ENCODE measurements around the gene OPA3. TPM values are rescaled to one million over a fixed set of nuclear protein-coding genes. Genes with fewer than 3 reads are reported as not detected.

Gene OPA3
- total RNA-seq, 1 experiment from 2014 or later = 11.1 TPM

GRCh38 chr19:45518469-45518826, 66.2 kb downstream of the OPA3 start (continued):
- TF ChIP-seq CTCF (IDR thresholded peaks at IDR 0.05 in 2 of 3, conservative IDR thresholded peaks at IDR 0.05 in 1 of 3; ENCODE audit: borderline replicate concordance in 1 of 3, insufficient read depth in 1 of 3, low read depth in 2 of 3, low read length in 2 of 3) (no peak), EZH2 (IDR thresholded peaks at IDR 0.05) (no peak), ZNF274 (IDR thresholded peaks at IDR 0.05; ENCODE audit: low read depth, low read length) (no peak), MAX (IDR thresholded peaks at IDR 0.05) (no peak), ZFX (IDR thresholded peaks at IDR 0.05) (no peak), POLR2A (IDR thresholded peaks at IDR 0.05; ENCODE audit: borderline replicate concordance, extremely low read depth, insufficient read depth, insufficient read length) (no peak), CBX3 (IDR thresholded peaks at IDR 0.05; ENCODE audit: low read depth) (no peak), TCF7L2 (IDR thresholded peaks at IDR 0.05; ENCODE audit: borderline replicate concordance, extremely low read depth, insufficient read depth, insufficient read length) (no peak), POLR2AphosphoS5 (IDR thresholded peaks at IDR 0.05; ENCODE audit: low read depth, low read length) (no peak), RAD21 (IDR thresholded peaks at IDR 0.05; ENCODE audit: low read depth) (no peak)

- H3K4me3 ChIP-seq (replicated peaks in 1 of 2; ENCODE audit: low read depth in 1 of 2, low read length in 2 of 2) = no peak overlapping the region
- no peak for DNase-seq (ENCODE audit: low read depth, low spot score)
- ChIA-PET RAD21 (ENCODE audit: low non-redundant PET in 1 of 2, low total read pairs in 2 of 2, uncharacterized antibody in 2 of 2, unreplicated experiment in 2 of 2) (no interaction called here), CTCF (no interaction called here), POLR2A (no interaction called here)
- no peak for ATAC-seq
- H3K27ac ChIP-seq (ENCODE audit: low read depth, low read length) = no peak overlapping the region
- no TSS peak for BruUV-seq (replicated peaks)
- H3K79me2 ChIP-seq (ENCODE audit: insufficient read depth, low read length) = peaks cover 68% of the 10 kb centered on the region
- no peak for TF ChIP-seq JUND (IDR thresholded peaks at IDR 0.05)
- TF ChIP-seq SIN3A (IDR thresholded peaks at IDR 0.05; ENCODE audit: low read depth) = no peak
- TF ChIP-seq EZH2 (IDR thresholded peaks at IDR 0.05) = no peak
- no peak for TF ChIP-seq CBX3 (IDR thresholded peaks at IDR 0.05; ENCODE audit: low read depth)
- no peak for TF ChIP-seq RAD21 (IDR thresholded peaks at IDR 0.05; ENCODE audit: low read depth)
- no peak for TF ChIP-seq YY1 (IDR thresholded peaks at IDR 0.05; ENCODE audit: extremely low read depth, insufficient replicate concordance, low read depth, low read length)
- no peaks in the 10 kb centered on the region for H3K9me3 ChIP-seq (ENCODE audit: control insufficient read depth in 1 of 2, insufficient read depth in 1 of 2, low read depth in 1 of 2, low read length in 2 of 2)
- H3K27me3 ChIP-seq (ENCODE audit: insufficient read depth, low read length) = no peaks in the 10 kb centered on the region
- peaks cover 32 to 69% of the 10 kb centered on the region in 2 experiments for H3K4me1 ChIP-seq (ENCODE audit: control insufficient read depth in 1 of 2, insufficient read depth in 2 of 2, low read length in 2 of 2)
- H3K4me2 ChIP-seq (ENCODE audit: low read length) = no peak overlapping the region
- H3K36me3 ChIP-seq (ENCODE audit: control insufficient read depth in 1 of 2, insufficient read depth in 2 of 2, low read length in 2 of 2) = peaks cover 11 to 22% of the 10 kb centered on the region in 2 experiments; a peak in 2 of 4 replicates
- no peaks in the 10 kb centered on the region; the same call in 1 of the 2 replicates for H4K20me1 ChIP-seq (ENCODE audit: insufficient read depth)
- intact Hi-C loops (cut with micrococcal nuclease) = no loop called here
- H3K9ac ChIP-seq (ENCODE audit: low read length) = no peak overlapping the region
- no peak overlapping the region for H2AFZ ChIP-seq (ENCODE audit: low read depth, low read length, poor library complexity, severe bottlenecking)
- no peaks in the 10 kb centered on the region for H3K9me2 ChIP-seq (ENCODE audit: insufficient read depth)
Observed at GRCh38 chr19:45517641-45518468, 66.7 kb downstream of the OPA3 start.
